Spleen (tissue), 7 donors: Measurements from ENCODE around the gene MS4A4A.

ENCODE experiments used
- POLR2A ChIP-seq, 3 donors: fragments of 450-650 bp; IDR thresholded peaks; one replicate each; pipeline ENCODE4 v1.5.1; 2017; ENCODE audit warnings: antibody characterized with exemption in 3 of 3, mild to moderate bottlenecking in 1 of 3
- TF ChIP-seq, protein P1 (sequence below), 11 experiments: fragments of 200-600 bp in 7 of 11; fragments of 450-650 bp in 4 of 11; sonication (generic) in 4 of 11; IDR thresholded peaks in 8 of 11; conservative IDR thresholded peaks in 3 of 11; 1 replicate in 7 of 11; 2 replicates in 4 of 11; pipeline versions ENCODE4 v1.4.0 to v1.8.0; 2016 to 2021; ENCODE audit warnings: antibody characterized with exemption in 11 of 11, inconsistent platforms in 4 of 11, mild to moderate bottlenecking in 1 of 11
- donor health status: DM: no; HTN: no; CAD: no; lungs with moderate emphysema.
- donor health status: DM: no; HTN: no; CAD: no.
- donor health status: DM: no; HTN: no; CAD: no.

DNA sequence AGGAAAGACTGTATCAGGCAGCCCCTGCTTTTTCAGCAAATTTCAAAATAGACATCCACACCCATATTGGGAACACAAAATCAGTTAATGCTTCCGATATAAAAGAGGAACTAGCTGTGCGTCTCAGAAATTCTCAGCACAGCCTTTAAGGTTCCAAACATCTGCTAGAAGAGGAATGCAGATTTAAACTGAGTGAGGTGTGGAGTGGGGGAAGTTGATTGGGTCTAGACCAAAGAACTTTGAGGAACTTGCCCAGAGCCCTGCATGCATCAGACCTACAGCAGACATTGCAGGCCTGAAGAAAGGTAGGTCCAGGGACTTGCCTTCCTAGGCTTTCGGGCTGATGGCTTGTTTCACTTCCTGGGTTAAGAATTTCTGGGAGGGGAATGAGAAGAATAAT is at the start of gene MS4A4A:
- TF ChIP-seq, protein P1, sequence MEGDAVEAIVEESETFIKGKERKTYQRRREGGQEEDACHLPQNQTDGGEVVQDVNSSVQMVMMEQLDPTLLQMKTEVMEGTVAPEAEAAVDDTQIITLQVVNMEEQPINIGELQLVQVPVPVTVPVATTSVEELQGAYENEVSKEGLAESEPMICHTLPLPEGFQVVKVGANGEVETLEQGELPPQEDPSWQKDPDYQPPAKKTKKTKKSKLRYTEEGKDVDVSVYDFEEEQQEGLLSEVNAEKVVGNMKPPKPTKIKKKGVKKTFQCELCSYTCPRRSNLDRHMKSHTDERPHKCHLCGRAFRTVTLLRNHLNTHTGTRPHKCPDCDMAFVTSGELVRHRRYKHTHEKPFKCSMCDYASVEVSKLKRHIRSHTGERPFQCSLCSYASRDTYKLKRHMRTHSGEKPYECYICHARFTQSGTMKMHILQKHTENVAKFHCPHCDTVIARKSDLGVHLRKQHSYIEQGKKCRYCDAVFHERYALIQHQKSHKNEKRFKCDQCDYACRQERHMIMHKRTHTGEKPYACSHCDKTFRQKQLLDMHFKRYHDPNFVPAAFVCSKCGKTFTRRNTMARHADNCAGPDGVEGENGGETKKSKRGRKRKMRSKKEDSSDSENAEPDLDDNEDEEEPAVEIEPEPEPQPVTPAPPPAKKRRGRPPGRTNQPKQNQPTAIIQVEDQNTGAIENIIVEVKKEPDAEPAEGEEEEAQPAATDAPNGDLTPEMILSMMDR (IDR thresholded peaks at IDR 0.05 in 8 of 11, conservative IDR thresholded peaks at IDR 0.05 in 3 of 11): no peak
- TF ChIP-seq POLR2A (IDR thresholded peaks at IDR 0.05): no peak
